NCI-H2196 treated with DMSO at 0.1 percent for 48 hours (cell line): Measurements from ENCODE around the gene HIBADH.

Experiments used
- DNase-seq: peaks from one replicate; lab custom pipeline; 2025; ENCODE audit not compliant: unreplicated experiment; lab: John Stamatoyannopoulos, UW

Gene HIBADH

GRCh38 chr7:27553273-27553672, 109.4 kb downstream of the HIBADH start:
- no peak for DNase-seq

- DNase-seq, result no peak
Observed at GRCh38 chr7:27551803-27552400, 110.8 kb downstream of the HIBADH start.

- no peak for DNase-seq
Observed at GRCh38 chr7:27549606-27550005, 113.1 kb downstream of the HIBADH start.

- no peak for DNase-seq
Observed at GRCh38 chr7:27548304-27548703, 114.4 kb downstream of the HIBADH start.

GRCh38 chr7:27547401-27547800, 115.3 kb downstream of the HIBADH start:
- no peak for DNase-seq

GRCh38 chr7:27546610-27547009, 116.1 kb downstream of the HIBADH start:
- DNase-seq, result no peak

- no peak for DNase-seq
Observed at GRCh38 chr7:27535795-27536194, 126.9 kb downstream of the HIBADH start.

GRCh38 chr7:27533652-27534081, 129.0 kb downstream of the HIBADH start:
- no peak for DNase-seq

- no peak for DNase-seq
Observed at GRCh38 chr7:27532314-27532713, 130.4 kb downstream of the HIBADH start.

GRCh38 chr7:27527348-27527714, 135.4 kb downstream of the HIBADH start:
- DNase-seq, result no peak

GRCh38 chr7:27526611-27527347, 135.9 kb downstream of the HIBADH start:
- no peak for DNase-seq

GRCh38 chr7:27526131-27526530, 136.6 kb downstream of the HIBADH start:
- DNase-seq, result no peak

GRCh38 chr7:27523321-27523720, 139.4 kb downstream of the HIBADH start:
- no peak for DNase-seq

GRCh38 chr7:27522566-27522965, 140.1 kb downstream of the HIBADH start:
- no peak for DNase-seq

- DNase-seq, result no peak
Observed at GRCh38 chr7:27520815-27521790, 141.6 kb downstream of the HIBADH start.

- no peak for DNase-seq
Observed at GRCh38 chr7:27519793-27520469, 142.8 kb downstream of the HIBADH start.

- DNase-seq, result no peak
Observed at GRCh38 chr7:27518561-27519350, 143.9 kb downstream of the HIBADH start.

- DNase-seq, result no peak
Observed at GRCh38 chr7:27516421-27516820, 146.3 kb downstream of the HIBADH start.

GRCh38 chr7:27515933-27516332, 146.8 kb downstream of the HIBADH start:
- no peak for DNase-seq

- no peak for DNase-seq
Observed at GRCh38 chr7:27514861-27515260, 147.8 kb downstream of the HIBADH start.
